Measurements from ENCODE around the gene QRFP. TPM values are rescaled to one million over a fixed set of nuclear protein-coding genes. Genes with fewer than 3 reads are reported as not detected.

QRFP gene
- not detected for total RNA-seq (2021; fragmentation: NEBNext Ultra II Directional; extraction: Animal tissue kit (Norgen Biotek cat#: 25700))
- long read RNA-seq, result 0 reads

GRCh38 chr9:130896233-130897014, at the start of gene QRFP:
Gene QRFP, minus strand, starts transcription at chr9:130896812. Its CDS starts 2,974 bp downstream, at chr9:130893838.
- Mint-ChIP-seq H3K4me1 (ENCODE audit: low read depth) (no peaks in the 10 kb centered on the region; the same call in 1 of the 2 replicates), H3K9me3 (no peaks in the 10 kb centered on the region), H3K36me3 (ENCODE audit: low read depth) (no peaks in the 10 kb centered on the region), H3K27me3 (ENCODE audit: insufficient read depth) (peaks cover 13% of the 10 kb centered on the region), H3K27ac (no peak within 1 kb of the TSS), H3K4me3 (no peak within 1 kb of the TSS)
- DNase-seq, result no peak
- no peak for TF ChIP-seq CTCF (IDR thresholded peaks at IDR 0.05)

DNA sequence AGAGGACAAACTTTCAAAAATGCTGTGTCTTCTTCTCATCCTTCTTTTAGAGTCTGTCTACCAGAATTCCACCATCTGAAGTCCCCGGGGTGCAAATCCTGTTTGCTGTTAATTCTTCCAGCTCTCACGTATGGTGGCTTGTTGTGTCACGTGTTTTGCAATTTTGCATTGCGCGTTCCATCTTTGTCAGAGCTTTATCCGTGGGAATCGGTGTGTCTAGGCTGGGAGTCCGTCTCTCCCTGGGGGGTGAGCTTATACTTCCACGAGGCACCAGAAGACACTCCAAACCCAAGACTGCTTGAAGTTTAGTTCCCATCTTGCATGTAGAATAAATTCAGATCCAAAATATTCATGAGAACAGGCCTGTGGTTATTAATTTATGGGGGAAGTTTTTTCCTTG, 48.6 kb upstream of the QRFP start:
- no peak overlapping the region for H3K4me3 Mint-ChIP-seq

GRCh38 chr9:130944510-130945058, 48.0 kb upstream of the QRFP start:
- no peak for TF ChIP-seq CTCF (IDR thresholded peaks at IDR 0.05)
- Mint-ChIP-seq H3K9me3 (peaks cover 4% of the 10 kb centered on the region; the same call in 1 of the 2 replicates), H3K27ac (no peak overlapping the region), H3K4me3 (no peak overlapping the region), H3K36me3 (ENCODE audit: low read depth) (no peaks in the 10 kb centered on the region), H3K4me1 (ENCODE audit: low read depth) (peaks cover 14% of the 10 kb centered on the region; the same call in 1 of the 2 replicates), H3K27me3 (ENCODE audit: insufficient read depth) (peaks cover 57% of the 10 kb centered on the region)
- DNase-seq, result no peak

More for the DNA sequence above, 48.6 kb upstream of the QRFP start:
- H3K27me3 Mint-ChIP-seq (ENCODE audit: insufficient read depth), result peaks cover 60% of the 10 kb centered on the region
- TF ChIP-seq CTCF (IDR thresholded peaks at IDR 0.05), result no peak
- H3K36me3 Mint-ChIP-seq (ENCODE audit: low read depth), result no peaks in the 10 kb centered on the region
- H3K9me3 Mint-ChIP-seq, result peaks cover 10% of the 10 kb centered on the region; the same call in 1 of the 2 replicates
- H3K4me1 Mint-ChIP-seq (ENCODE audit: low read depth), result peaks cover 14% of the 10 kb centered on the region; the same call in 1 of the 2 replicates
- H3K27ac Mint-ChIP-seq, result no peak overlapping the region
- no peak for DNase-seq

DNA sequence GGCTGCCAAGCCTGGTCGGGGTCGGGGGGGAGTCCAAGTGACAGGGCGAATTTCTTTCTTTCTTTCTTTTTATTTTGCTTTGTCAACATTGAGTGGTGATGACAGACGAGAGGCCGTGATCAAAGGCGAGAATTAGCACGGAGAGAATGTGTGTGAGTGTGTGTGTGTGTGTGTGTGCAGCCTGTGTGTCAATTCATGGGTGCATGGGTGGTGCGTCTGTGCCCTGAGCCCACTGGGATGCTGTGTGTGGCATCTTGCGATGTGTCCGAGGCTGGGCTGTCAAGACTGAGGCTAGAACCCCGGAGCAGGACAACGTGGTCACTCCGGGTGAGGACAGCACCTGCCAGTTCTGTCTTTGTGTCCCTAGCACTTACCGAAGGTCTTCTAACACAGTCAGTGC, 47.2 kb upstream of the QRFP start:
- peaks cover 14% of the 10 kb centered on the region; the same call in 1 of the 2 replicates for H3K4me1 Mint-ChIP-seq (ENCODE audit: low read depth)
- no peaks in the 10 kb centered on the region for H3K36me3 Mint-ChIP-seq (ENCODE audit: low read depth)
- peaks cover 49% of the 10 kb centered on the region for H3K27me3 Mint-ChIP-seq (ENCODE audit: insufficient read depth)
- TF ChIP-seq CTCF (IDR thresholded peaks at IDR 0.05), result no peak
- no peaks in the 10 kb centered on the region for H3K9me3 Mint-ChIP-seq
- no peak for DNase-seq
- H3K27ac Mint-ChIP-seq, result no peak overlapping the region
- no peak overlapping the region for H3K4me3 Mint-ChIP-seq

- TF ChIP-seq CTCF (IDR thresholded peaks at IDR 0.05), result no peak
- DNase-seq, result no peak
- Mint-ChIP-seq H3K27me3 (ENCODE audit: insufficient read depth) (peaks cover 44% of the 10 kb centered on the region), H3K9me3 (no peaks in the 10 kb centered on the region), H3K4me1 (ENCODE audit: low read depth) (peaks cover 14% of the 10 kb centered on the region; the same call in 1 of the 2 replicates), H3K4me3 (no peak overlapping the region), H3K27ac (no peak overlapping the region), H3K36me3 (ENCODE audit: low read depth) (no peaks in the 10 kb centered on the region)
These were observed 46.6 kb upstream of the QRFP start for GRCh38 chr9:130943221-130943620.
